Measurements from ENCODE around the gene GALNT2.

DNA sequence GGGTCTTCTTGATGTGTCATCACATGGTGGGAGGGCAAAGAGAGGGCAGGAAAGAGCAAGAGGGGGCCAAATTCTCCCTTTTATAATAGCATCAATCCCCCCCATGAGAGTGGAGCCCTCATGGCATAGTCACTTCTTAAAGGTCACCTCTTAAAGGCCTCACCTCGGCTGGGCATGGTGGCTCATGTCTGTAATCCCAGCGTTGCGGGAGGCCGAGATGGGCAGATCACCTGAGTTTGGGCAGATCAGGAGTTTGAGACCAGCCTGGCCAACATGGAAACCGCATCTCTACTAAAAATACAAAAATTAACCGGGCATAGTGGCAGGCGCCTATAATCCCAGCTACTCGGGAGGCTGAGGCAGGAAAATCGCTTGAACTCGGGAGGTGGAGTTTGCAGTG lies 189.0 kb downstream of the GALNT2 start:
- TF ChIP-seq, protein P1, sequence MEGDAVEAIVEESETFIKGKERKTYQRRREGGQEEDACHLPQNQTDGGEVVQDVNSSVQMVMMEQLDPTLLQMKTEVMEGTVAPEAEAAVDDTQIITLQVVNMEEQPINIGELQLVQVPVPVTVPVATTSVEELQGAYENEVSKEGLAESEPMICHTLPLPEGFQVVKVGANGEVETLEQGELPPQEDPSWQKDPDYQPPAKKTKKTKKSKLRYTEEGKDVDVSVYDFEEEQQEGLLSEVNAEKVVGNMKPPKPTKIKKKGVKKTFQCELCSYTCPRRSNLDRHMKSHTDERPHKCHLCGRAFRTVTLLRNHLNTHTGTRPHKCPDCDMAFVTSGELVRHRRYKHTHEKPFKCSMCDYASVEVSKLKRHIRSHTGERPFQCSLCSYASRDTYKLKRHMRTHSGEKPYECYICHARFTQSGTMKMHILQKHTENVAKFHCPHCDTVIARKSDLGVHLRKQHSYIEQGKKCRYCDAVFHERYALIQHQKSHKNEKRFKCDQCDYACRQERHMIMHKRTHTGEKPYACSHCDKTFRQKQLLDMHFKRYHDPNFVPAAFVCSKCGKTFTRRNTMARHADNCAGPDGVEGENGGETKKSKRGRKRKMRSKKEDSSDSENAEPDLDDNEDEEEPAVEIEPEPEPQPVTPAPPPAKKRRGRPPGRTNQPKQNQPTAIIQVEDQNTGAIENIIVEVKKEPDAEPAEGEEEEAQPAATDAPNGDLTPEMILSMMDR (IDR thresholded peaks at IDR 0.05 in 8 of 11, conservative IDR thresholded peaks at IDR 0.05 in 3 of 11): no peak
- TF ChIP-seq POLR2A (IDR thresholded peaks at IDR 0.05) (no peak), POLR2AphosphoS5 (IDR thresholded peaks at IDR 0.05) (no peak)

All from spleen (tissue), 7 donors.